Gastroesophageal sphincter (tissue), 4 donors: ENCODE data around the gene ELOA. TPM values are rescaled to one million over a fixed set of nuclear protein-coding genes. Genes with fewer than 3 reads are reported as not detected.
A peak's percentile ranks its signal among the peaks of the same experiment; 100 is the strongest.

Source experiments
- ATAC-seq: fragments of 150-250 bp; one replicate; pipeline ENCODE4 v1.9.1; 2016; ENCODE audit warnings: mild to moderate bottlenecking, moderate library complexity
- H3K27ac ChIP-seq, 4 donors: fragments of 200-600 bp; sonication (generic) in 3 of 4; 1 replicate in 3 of 4; 2 replicates in 1 of 4; pipeline ENCODE4 v1.5.1; 2016 to 2019
- H3K27me3 ChIP-seq: fragments of 200-600 bp; sonication (generic); one replicate; pipeline ENCODE4 v1.5.1; 2019
- H3K36me3 ChIP-seq, 2 donors: fragments of 200-600 bp; sonication (generic); one replicate each; pipeline ENCODE4 v1.5.1; 2019; ENCODE audit warnings: control low read depth in 1 of 2
- H3K4me1 ChIP-seq, 3 donors: fragments of 200-600 bp; sonication (generic); 1 replicate in 2 of 3; 2 replicates in 1 of 3; pipeline ENCODE4 v1.5.1; 2016 to 2019; ENCODE audit warnings: control low read depth in 2 of 3
- H3K4me3 ChIP-seq, 2 donors: fragments of 200-600 bp; sonication (generic); one replicate each; pipeline ENCODE4 v1.5.1; 2019; ENCODE audit warnings: mild to moderate bottlenecking in 1 of 2, moderate library complexity in 1 of 2
- H3K9me3 ChIP-seq, 3 donors: fragments of 200-600 bp; sonication (generic); one replicate each; pipeline ENCODE4 v1.5.1; 2017 to 2019; ENCODE audit warnings: control low read depth in 2 of 3
- CTCF ChIP-seq, 4 experiments: fragments of 200-600 bp in 2 of 4; fragments of 450-650 bp in 2 of 4; sonication (generic) in 1 of 4; IDR thresholded peaks; one replicate each; pipeline ENCODE4 v1.5.1; 2017 to 2019; ENCODE audit warnings: antibody characterized with exemption in 4 of 4, mild to moderate bottlenecking in 2 of 4, moderate library complexity in 2 of 4
- EP300 ChIP-seq: sonication (generic); formaldehyde crosslinking; IDR thresholded peaks from one replicate; pipeline ENCODE4 v1.6.1; 2017; ENCODE audit warnings: antibody characterized with exemption, mild to moderate bottlenecking
- POLR2A ChIP-seq, 2 donors: fragments of 450-650 bp; IDR thresholded peaks; one replicate each; pipeline ENCODE4 v1.6.1; 2017; ENCODE audit warnings: antibody characterized with exemption in 2 of 2, mild to moderate bottlenecking in 2 of 2, moderate library complexity in 1 of 2
- POLR2AphosphoS5 ChIP-seq: sonication (generic); formaldehyde crosslinking; IDR thresholded peaks from one replicate; pipeline ENCODE4 v1.6.1; 2017; ENCODE audit warnings: antibody characterized with exemption
- WGBS, 2 donors: methylation state at CpG; one replicate each; pipeline ENCODE4 v1.1.5; 2018; ENCODE audit warnings: low coverage in 1 of 2; 5-methylcytosine and 5-hydroxymethylcytosine counted together
- total RNA-seq, 4 donors: library from RNA; depleted of rRNA; stranded (reverse); fragments of >200 nt; gene quantifications; one replicate each; pipeline ENCODE4 v1.1.0, GENCODE V29; 2016

ELOA gene
- total RNA-seq, 4 donors from 2014 or later, result 37.8 to 41.9 (median 41.4) TPM

GRCh38 chr1:23787701-23788100, 44.4 kb downstream of the ELOA start:
- Histone ChIP-seq H3K27ac (no peak overlapping the region), H3K9me3 (no peaks in the 10 kb centered on the region), H3K36me3 (peaks cover 0 to 61% of the 10 kb centered on the region in 2 donors), H3K4me1 (peaks cover 0 to 22% (median 12%) of the 10 kb centered on the region in 3 donors), H3K4me3 (no peak overlapping the region), H3K27me3 (no peaks in the 10 kb centered on the region)
- TF ChIP-seq POLR2AphosphoS5 (no peak), CTCF (IDR thresholded peaks at IDR 0.05) (no peak), EP300 (no peak)
- ATAC-seq, result no peak
- WGBS, 2 donors, result 71 to 78% methylated on average over 1 to 2 of the region's 3 CpGs

GRCh38 chr1:23788695-23789094, 45.4 kb downstream of the ELOA start:
- Histone ChIP-seq H3K36me3 (peaks cover 0 to 60% of the 10 kb centered on the region in 2 donors), H3K27me3 (no peaks in the 10 kb centered on the region), H3K27ac (no peak overlapping the region), H3K4me1 (peaks cover 0 to 32% (median 21%) of the 10 kb centered on the region in 3 donors), H3K4me3 (no peak overlapping the region), H3K9me3 (no peaks in the 10 kb centered on the region)
- WGBS, 2 donors, result 90% methylated on average over 3 of the region's 3 CpGs; no CpG with 5 or more reads in 1 of the 2 donors
- ATAC-seq, result no peak
- TF ChIP-seq EP300 (no peak), CTCF (IDR thresholded peaks at IDR 0.05) (no peak), POLR2A (IDR thresholded peaks at IDR 0.05) (no peak), POLR2AphosphoS5 (no peak)

GRCh38 chr1:23790696-23791515, 47.6 kb downstream of the ELOA start, which contains the start of gene LYPLA2:
Gene LYPLA2, plus strand, starts transcription at chr1:23791145. Its CDS starts 1,538 bp downstream, at chr1:23792683.
- TF ChIP-seq POLR2AphosphoS5 (peak; percentile 85), POLR2A (IDR thresholded peaks at IDR 0.05) (no peak)
- peak within 1 kb of the TSS; percentile 70 to 74 for H3K4me3 ChIP-seq
- H3K27me3 ChIP-seq, result no peaks in the 10 kb centered on the region
- 0 to 9% methylated on average over 14 to 20 of the region's 47 CpGs for WGBS, 2 donors
- peak within 1 kb of the TSS in 3 of 4 donors; percentile 80 to 85 (median 84) for H3K27ac ChIP-seq
- peaks cover 0 to 60% of the 10 kb centered on the region in 2 donors for H3K36me3 ChIP-seq
- H3K4me1 ChIP-seq, result peaks cover 0 to 37% (median 21%) of the 10 kb centered on the region in 3 donors
- H3K9me3 ChIP-seq, result no peaks in the 10 kb centered on the region
- ATAC-seq, result peak; percentile 91

GRCh38 chr1:23791516-23792047, 48.3 kb downstream of the ELOA start:
- ATAC-seq, result no peak
- Histone ChIP-seq H3K36me3 (peaks cover 0 to 60% of the 10 kb centered on the region in 2 donors), H3K9me3 (no peaks in the 10 kb centered on the region), H3K27me3 (no peaks in the 10 kb centered on the region), H3K27ac (peak overlapping the region in 3 of 4 donors; percentile 80 to 85 (median 84)), H3K4me1 (peaks cover 0 to 37% (median 21%) of the 10 kb centered on the region in 3 donors), H3K4me3 (peak overlapping the region; percentile 70 to 74)
- TF ChIP-seq CTCF (IDR thresholded peaks at IDR 0.05), result no peak
- TF ChIP-seq POLR2AphosphoS5, result no peak
- TF ChIP-seq POLR2A (IDR thresholded peaks at IDR 0.05), result no peak
- no peak for TF ChIP-seq EP300
- 0% methylated on average over 4 to 10 of the region's 15 CpGs for WGBS, 2 donors

GRCh38 chr1:23792151-23792945, 49.1 kb downstream of the ELOA start:
- Histone ChIP-seq H3K4me3 (peak overlapping the region in 1 of 2 donors; percentile 70), H3K27me3 (no peaks in the 10 kb centered on the region), H3K27ac (peak overlapping the region in 3 of 4 donors; percentile 80 to 85 (median 84)), H3K9me3 (no peaks in the 10 kb centered on the region), H3K4me1 (peaks cover 0 to 37% (median 21%) of the 10 kb centered on the region in 3 donors), H3K36me3 (peaks cover 0 to 59% of the 10 kb centered on the region in 2 donors)
- WGBS, 2 donors, result 28 to 36% methylated on average over 3 to 4 of the region's 19 CpGs
- TF ChIP-seq EP300, result no peak
- TF ChIP-seq POLR2AphosphoS5, result no peak
- no peak for TF ChIP-seq POLR2A (IDR thresholded peaks at IDR 0.05)
- TF ChIP-seq CTCF (IDR thresholded peaks at IDR 0.05), result no peak
- ATAC-seq, result no peak
